ENCODE measurements around the gene HLCS.

The HLCS gene

DNA sequence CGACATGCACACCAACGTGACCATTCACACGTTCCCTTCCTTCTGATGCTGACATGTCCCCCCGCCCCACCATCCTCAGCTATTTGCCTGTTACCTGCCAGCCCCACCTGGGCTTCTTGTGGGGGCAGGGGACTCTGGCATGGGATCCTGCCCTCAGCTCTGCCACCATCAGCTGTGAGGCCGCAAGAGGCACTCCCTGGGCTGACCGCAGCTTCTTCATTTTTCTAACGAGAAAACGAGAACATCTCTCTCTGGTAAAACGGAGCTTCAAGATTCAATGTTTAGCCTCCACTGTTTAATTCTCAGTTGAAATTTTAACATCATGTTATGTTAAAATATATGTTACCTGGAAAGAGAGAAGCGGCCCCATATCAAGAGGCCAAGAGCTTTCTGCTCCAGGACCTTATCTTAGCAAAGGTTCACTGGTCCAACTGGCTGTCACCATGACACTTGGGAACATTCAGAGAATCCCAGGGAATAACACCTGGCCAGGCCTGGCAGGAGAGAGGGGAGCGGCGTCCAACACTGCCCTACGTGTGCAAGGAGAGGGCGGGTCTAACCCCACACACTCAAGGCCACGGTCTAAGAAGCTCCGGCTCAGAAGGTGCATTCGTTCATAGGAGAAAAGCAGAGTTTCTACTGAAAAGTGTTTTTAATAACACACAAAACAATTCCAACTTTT lies 51.3 kb downstream of the HLCS start:
- no peak for DNase-seq (ENCODE audit: low spot score)

DNA sequence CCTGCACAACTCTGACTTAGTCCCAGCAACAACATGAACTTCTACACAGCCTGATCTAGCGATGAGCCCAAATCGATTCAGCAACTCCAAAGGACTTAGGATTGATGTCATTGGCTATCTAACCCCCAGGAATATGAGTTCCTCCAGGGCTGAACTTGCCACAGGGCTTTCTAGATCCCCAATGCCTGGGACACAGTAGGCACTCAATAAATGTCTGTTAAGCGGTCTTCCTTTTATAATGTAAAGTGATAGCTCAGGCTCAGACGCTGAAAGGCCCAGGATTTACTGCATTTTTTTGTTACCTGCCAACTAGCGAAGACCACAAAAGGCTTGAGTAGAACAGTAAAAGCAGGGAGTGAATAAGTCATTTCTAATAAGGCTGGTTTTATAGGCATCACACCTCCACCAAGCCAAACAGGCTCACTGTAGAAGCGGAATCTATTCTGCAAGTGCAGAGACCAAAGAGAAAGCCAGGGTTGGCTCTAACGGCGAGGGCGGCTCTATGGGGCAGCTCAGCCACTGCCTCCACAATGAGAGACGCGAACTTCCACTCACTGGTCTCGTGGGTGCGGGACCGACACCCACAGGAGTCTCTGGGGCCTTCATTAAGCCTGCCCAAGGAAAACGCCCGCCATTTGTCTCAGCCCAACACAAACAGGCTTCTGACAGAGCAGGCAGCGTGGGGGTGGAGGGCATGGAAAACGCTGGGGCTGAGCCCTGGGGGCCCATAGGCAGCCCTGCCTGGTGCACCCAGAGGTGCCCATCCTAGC lies 52.0 kb downstream of the HLCS start:
- DNase-seq (ENCODE audit: low spot score), result no peak

DNA sequence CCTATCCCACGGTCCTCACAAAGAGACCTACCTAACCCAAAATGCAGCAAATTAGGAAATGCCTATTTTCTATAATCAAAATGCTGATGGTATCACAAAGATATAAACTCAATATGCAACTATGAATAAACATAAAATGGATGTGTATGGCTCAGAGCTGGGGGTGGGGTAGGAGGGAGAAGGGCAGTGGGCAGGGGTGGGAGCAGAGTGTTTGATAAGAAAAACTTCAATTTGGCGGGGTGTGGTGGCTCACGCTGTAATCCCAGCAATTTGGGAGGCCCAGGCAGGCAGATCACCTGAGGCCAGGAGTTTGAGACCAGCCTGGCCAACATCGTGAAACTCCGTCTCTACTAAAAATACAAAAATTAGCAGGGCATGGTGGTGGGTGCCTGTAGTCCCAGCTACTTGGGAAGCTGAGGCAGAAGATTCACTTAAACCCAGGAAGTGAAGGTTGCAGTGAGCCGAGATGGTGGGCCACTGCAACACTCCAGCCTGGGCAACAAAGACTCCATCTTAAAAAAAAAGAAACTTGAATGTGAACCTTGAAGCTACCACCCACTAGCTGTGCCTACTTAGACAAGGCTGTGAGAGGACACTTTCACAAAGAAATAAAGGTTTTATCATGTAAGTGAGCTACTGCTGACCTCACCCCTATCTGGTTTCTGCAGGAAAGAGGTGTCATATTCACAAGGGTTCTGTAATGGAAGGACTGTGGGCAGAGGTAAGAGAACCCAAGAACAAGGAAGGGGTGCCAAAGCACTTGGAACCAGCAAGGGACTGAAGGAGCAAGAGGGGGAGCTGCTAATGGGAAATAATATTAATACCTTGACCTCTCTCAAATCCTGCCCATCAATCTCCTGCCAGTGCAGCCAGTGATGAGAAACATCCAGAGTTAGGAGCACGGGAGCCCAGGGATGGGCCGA lies 53.0 kb downstream of the HLCS start:
- DNase-seq (ENCODE audit: low spot score), result no peak

GRCh38 chr21:36910581-36911307 lies 55.7 kb downstream of the HLCS start:
- DNase-seq (ENCODE audit: low spot score), result no peak

DNA sequence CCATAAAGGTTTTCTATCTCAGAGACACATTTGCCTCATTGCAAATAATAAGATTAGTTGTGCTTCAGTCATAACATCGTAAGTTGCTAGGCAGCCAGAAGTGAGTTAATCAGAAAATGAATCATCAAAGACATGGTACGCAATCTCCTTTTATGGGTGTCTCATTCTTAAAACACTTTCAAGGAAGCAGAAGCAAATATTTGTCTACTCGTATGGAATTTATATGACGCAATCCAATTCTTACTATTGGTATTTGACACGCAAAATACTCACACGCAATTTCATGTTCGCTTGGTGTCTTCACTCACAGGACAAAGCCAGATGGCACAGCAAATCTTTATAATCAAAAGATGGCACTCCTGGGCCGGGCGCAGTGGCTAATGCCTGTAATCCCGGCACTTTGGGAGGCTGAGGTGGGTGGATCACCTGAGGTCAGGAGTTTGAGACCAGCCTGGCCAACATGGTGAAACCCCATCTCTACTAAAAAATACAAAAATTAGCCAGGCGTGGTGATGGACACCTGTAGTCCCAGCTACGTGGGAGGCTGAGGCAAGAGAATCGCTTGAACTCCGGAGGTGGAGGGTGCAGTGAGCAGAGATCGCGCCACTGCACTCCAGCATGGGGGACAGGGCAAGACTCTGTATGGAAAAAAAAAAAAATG lies 56.4 kb downstream of the HLCS start:
- no peak for DNase-seq (ENCODE audit: low spot score)

DNA sequence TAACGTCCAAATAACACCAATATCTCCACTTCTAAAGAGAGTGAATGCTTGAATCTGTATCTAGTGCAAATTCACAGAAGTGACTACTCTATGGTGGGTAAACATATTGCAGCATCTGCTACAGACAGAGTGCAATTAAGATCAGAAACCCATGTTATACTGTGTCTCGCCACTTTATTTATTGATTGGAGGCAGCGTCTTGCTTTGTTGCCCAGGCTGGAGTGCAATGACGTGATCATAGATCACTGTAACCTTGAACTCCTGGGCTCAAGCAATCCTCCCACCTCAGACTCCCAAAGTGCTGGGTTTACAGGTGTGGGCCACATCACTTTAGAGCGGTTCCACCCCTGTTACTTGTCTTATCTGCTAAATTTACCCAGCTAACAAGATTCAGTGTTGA lies 57.0 kb downstream of the HLCS start:
- no peak for DNase-seq (ENCODE audit: low spot score)

- no peak for DNase-seq (ENCODE audit: low spot score)
These were observed 58.1 kb downstream of the HLCS start for GRCh38 chr21:36908260-36908908.

DNA sequence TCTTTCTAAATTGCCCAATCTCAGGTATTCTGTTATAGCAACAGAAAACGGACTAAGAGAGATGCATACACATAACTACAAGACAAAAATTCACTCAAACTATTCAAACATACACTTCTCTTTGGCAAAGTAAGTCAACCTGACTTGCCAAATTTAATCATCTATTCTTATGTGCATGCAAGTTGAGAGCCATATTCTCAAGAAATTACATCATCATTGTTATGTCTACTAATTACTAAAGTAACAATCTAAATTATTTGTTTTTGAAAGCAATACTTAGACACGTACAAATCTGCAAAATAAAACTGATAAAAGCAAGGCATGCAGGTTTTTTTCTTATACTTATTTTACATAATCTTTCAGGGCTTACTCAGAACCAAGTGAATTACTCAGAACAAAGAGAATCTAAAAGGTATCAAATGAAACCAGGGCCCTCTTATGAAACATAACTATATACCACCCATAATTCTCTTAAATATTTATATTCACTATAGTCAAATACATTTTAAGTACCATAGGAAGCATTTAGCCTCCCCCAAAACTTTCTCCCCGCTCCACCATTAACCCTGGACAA lies 62.3 kb downstream of the HLCS start:
- no peak for DNase-seq (ENCODE audit: low spot score)

- DNase-seq (ENCODE audit: low spot score), result no peak
These were observed 63.7 kb downstream of the HLCS start for GRCh38 chr21:36902793-36903192.

GRCh38 chr21:36902331-36902730 lies 64.1 kb downstream of the HLCS start:
- DNase-seq (ENCODE audit: low spot score), result no peak

DNA sequence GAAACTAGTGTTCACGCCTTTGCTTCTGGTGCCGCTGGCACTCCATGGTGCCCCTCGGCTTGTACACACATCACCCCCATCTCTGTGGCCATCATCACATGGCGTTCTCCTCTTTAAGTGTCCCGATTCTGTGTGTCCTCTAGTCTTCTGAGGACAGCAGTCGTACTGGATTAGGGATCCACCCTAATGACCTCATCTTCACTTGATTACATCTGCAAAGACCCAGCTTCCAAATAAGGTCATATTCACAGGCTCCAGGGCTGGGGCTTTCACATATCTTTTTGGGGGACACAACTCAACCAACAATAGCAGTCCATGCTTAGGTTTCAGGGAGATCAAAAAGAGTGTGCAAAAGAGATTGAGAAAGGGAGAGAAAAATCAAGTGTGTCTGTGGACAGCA lies 64.9 kb downstream of the HLCS start:
- no peak for DNase-seq (ENCODE audit: low spot score)

DNA sequence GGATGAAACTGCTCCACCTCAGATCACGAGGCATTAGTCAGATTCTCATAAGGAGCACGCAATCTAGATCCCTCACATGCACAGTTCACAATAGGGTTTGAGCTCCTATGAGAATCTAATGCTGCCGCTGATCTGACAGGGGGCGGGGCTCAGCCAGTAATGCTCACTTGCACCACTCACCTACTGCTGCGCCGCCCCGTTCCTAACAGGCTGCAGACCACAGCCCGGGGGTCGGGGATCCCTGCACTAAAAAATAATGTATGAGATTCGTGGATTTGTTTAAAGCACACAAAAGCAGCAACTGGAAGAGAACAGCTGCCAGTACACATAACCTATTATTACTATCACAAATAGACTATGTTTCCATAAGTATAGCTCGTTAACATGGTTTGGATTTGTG lies 72.9 kb downstream of the HLCS start:
- DNase-seq (ENCODE audit: low spot score), result no peak

DNA sequence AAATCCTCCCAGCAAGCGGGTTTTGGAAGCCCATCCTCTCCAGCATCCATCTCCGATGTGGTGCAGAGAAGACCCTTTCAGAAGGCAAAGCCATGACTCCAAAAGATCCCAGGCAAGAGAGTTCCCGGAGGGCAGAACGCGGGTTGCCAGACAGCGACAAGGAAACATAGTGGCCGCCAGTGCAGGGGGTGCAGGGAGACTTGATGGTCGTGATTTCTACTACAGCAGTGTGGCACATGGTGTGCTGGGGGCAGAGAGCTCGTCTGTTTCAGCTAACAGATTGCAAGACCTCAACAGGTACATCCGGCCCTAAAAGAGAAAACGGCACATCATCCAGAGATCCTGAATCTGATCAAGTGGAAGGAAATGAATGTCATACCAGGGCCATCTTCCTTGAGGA lies 74.3 kb downstream of the HLCS start:
- no peak for DNase-seq (ENCODE audit: low spot score)

DNA sequence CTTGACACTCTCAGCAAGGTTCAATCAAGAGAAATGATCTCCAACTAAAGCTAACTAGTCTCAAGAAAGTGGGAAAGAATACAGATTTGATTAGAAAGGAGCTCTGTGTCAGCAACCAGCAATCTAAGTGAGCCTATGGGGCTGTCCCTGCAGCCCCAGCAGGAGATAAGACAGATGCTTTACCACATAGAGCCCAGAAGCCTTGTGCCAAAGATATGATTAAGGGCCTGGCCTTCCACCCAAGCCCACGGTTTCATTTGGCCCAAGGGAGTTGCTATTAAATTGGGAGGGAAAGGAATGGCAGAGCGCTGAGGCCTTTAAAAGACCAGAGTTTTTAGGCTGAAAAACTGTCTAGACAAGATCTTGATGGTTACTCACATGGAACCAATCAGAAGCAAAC lies 74.8 kb downstream of the HLCS start:
- DNase-seq (ENCODE audit: low spot score), result no peak

- no peak for DNase-seq (ENCODE audit: low spot score)
These were observed 75.3 kb downstream of the HLCS start for GRCh38 chr21:36891121-36891520.

DNA sequence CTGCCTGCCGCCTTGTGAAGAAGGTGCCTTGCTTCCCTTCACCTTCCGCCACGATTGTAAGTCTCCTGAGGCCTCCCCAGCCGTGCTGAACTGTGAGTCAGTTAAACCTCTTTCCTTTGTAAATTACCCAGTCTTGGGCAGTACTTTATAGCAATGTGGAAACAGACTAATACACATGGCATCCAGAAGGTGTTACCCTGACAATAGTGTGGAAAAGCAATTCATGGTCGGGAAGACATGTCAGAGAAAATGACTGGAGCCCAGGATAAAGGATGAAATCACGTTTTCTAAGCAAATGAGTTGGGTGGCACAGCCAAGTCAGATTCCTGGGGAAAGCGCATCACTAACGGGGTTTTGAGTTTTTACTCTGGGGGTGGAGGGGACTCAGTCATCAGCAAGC lies 76.4 kb downstream of the HLCS start:
- no peak for DNase-seq (ENCODE audit: low spot score)

DNA sequence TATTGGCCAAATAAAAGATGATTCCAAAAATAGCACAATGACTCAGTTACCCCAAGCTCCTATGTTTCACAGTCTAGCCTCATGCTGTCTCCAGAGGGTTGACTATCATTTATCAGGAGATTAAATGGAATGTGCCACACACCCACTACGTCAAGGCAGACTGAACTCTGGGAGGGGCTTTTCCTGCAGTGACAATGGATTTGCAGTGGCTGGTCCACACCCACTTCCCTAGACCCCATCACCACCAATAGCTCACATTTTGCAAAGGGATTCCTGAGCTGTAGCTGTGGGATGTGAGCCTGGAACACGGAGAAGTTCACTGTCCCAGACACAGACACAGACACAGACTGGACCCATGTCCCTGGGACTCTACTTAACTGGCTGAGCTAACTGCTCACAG lies 77.1 kb downstream of the HLCS start:
- DNase-seq (ENCODE audit: low spot score), result peak; percentile 52

GRCh38 chr21:36888466-36888865 lies 78.0 kb downstream of the HLCS start:
- DNase-seq (ENCODE audit: low spot score), result no peak

GRCh38 chr21:36887963-36888362 lies 78.5 kb downstream of the HLCS start:
- DNase-seq (ENCODE audit: low spot score), result no peak
